HG03521 (cell line): Measurements from ENCODE around the gene ENHO.

ENCODE experiments used
- ATAC-seq: cut with Tn5 transposase; IDR thresholded peaks from one replicate; pipeline ENCODE4 v1.9.1; 2021; ENCODE audit warnings: mild to moderate bottlenecking, moderate library complexity; ENCODE audit not compliant: unreplicated experiment

ENHO gene

GRCh38 chr9:34522971-34523797, at the start of gene ENHO:
TSS of gene ENHO (minus strand) at chr9:34522990. CDS start at chr9:34521695, 1,295 bp downstream.
- peak; percentile 90 for ATAC-seq

GRCh38 chr9:34572092-34572491, 49.3 kb upstream of the ENHO start:
- no peak for ATAC-seq

- no peak for ATAC-seq
These were observed 48.7 kb upstream of the ENHO start for GRCh38 chr9:34571481-34571810.

GRCh38 chr9:34570809-34571480, 48.2 kb upstream of the ENHO start:
- ATAC-seq: no peak

GRCh38 chr9:34570376-34570775, 47.6 kb upstream of the ENHO start:
- no peak for ATAC-seq

- no peak for ATAC-seq
These were observed 46.0 kb upstream of the ENHO start for GRCh38 chr9:34568774-34569173.

- ATAC-seq: no peak
These were observed 45.3 kb upstream of the ENHO start for GRCh38 chr9:34568133-34568532.

GRCh38 chr9:34566972-34567371, 44.2 kb upstream of the ENHO start:
- ATAC-seq: no peak

GRCh38 chr9:34566322-34566721, 43.5 kb upstream of the ENHO start:
- ATAC-seq: no peak

- ATAC-seq: no peak
These were observed 43.1 kb upstream of the ENHO start for GRCh38 chr9:34565856-34566255.

GRCh38 chr9:34564617-34565016, 41.8 kb upstream of the ENHO start:
- no peak for ATAC-seq

GRCh38 chr9:34563262-34563661, 40.5 kb upstream of the ENHO start:
- no peak for ATAC-seq

- ATAC-seq: no peak
These were observed 39.5 kb upstream of the ENHO start for GRCh38 chr9:34562135-34562745.

- no peak for ATAC-seq
These were observed 37.9 kb upstream of the ENHO start for GRCh38 chr9:34560599-34561214.

- no peak for ATAC-seq
These were observed 37.0 kb upstream of the ENHO start for GRCh38 chr9:34559624-34560455.

GRCh38 chr9:34558919-34559623, 36.3 kb upstream of the ENHO start:
- no peak for ATAC-seq

- ATAC-seq: no peak
These were observed 35.6 kb upstream of the ENHO start for GRCh38 chr9:34558364-34558763.

GRCh38 chr9:34557426-34558321, 34.9 kb upstream of the ENHO start:
- ATAC-seq: no peak

- no peak for ATAC-seq
These were observed 34.2 kb upstream of the ENHO start for GRCh38 chr9:34556949-34557348.
